Nephron progenitor cell (in vitro differentiated cells): ENCODE measurements around the gene MEIKIN.
"Not testable (repeated sequence)": the region's sequence is repeated elsewhere in the genome, so short reads cannot be mapped to it uniquely, and the experiment has no call there.

ENCODE experiments used
- DNase-seq: peaks from one replicate; pipeline ENCODE4 v3.0.0; 2021
- H3K27ac Mint-ChIP-seq: 2 replicates; pipeline ENCODE4 v1.8.0; 2021; ENCODE audit warnings: mild to moderate bottlenecking, moderate library complexity, mixed read lengths
- H3K27me3 Mint-ChIP-seq: 2 replicates; pipeline ENCODE4 v1.8.0; 2021; ENCODE audit warnings: mild to moderate bottlenecking, low read depth, mixed read lengths; ENCODE audit not compliant: poor library complexity
- H3K36me3 Mint-ChIP-seq: 2 replicates; pipeline ENCODE4 v1.8.0; 2021; ENCODE audit warnings: low read depth, mixed read lengths
- H3K4me1 Mint-ChIP-seq: 2 replicates; pipeline ENCODE4 v1.8.0; 2021; ENCODE audit warnings: mixed read lengths
- H3K4me3 Mint-ChIP-seq: 2 replicates; pipeline ENCODE4 v1.8.0; 2021; ENCODE audit warnings: mild to moderate bottlenecking, moderate library complexity, mixed read lengths
- H3K9me3 Mint-ChIP-seq: 2 replicates; pipeline ENCODE4 v1.8.0; 2021; ENCODE audit warnings: mild to moderate bottlenecking, moderate library complexity, mixed read lengths
- TF ChIP-seq, protein P1 (sequence below): fragments of 200-600 bp; sonication (generic); IDR thresholded peaks from 2 replicates; pipeline ENCODE4 v1.5.0; 2021; ENCODE audit warnings: antibody characterized with exemption

MEIKIN gene

DNA sequence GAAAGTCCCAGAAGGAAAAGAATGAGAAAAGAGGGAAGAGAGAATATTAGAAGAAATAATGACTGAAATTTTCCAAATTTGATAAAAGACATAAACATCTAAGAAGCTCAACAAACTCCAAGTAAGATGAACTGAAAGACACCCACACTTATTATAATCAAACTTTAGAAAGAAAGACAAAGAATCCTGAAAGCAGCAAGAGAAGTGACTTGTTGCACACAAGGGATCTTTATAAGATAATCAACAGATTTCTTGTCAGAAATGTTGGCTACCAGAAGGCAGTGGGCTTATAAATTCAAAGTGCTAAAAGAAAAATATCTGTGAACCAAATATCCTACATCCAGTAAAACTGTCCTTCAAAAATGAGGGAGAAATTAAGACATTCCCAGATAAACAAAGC, 99.6 kb downstream of the MEIKIN start:
- Mint-ChIP-seq H3K4me3 (no peak overlapping the region), H3K27ac (no peak overlapping the region), H3K27me3 (no peaks in the 10 kb centered on the region), H3K36me3 (no peaks in the 10 kb centered on the region), H3K4me1 (no peaks in the 10 kb centered on the region), H3K9me3 (peaks cover 78% of the 10 kb centered on the region)
- no peak for DNase-seq
- TF ChIP-seq, protein P1, sequence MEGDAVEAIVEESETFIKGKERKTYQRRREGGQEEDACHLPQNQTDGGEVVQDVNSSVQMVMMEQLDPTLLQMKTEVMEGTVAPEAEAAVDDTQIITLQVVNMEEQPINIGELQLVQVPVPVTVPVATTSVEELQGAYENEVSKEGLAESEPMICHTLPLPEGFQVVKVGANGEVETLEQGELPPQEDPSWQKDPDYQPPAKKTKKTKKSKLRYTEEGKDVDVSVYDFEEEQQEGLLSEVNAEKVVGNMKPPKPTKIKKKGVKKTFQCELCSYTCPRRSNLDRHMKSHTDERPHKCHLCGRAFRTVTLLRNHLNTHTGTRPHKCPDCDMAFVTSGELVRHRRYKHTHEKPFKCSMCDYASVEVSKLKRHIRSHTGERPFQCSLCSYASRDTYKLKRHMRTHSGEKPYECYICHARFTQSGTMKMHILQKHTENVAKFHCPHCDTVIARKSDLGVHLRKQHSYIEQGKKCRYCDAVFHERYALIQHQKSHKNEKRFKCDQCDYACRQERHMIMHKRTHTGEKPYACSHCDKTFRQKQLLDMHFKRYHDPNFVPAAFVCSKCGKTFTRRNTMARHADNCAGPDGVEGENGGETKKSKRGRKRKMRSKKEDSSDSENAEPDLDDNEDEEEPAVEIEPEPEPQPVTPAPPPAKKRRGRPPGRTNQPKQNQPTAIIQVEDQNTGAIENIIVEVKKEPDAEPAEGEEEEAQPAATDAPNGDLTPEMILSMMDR = no peak

DNA sequence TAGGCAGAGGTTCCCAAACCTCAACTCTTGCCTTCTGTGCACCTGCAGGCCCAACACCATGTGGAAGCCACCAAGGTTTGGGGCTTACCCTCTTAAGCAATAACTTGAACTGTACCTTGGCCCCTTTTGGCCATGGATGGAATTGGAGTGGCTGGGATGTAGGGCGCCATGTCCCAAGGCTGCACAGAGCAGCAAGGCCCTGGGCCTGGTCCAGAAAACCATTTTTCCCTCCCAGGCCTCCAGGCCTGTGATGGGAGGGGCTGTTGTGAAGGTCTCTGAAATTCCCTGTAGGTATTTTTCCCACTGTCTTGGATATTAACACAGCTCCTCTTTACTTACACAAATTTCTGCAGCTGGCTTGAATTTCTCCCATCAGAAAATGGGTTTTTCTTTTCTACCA, 102.5 kb downstream of the MEIKIN start:
- H3K4me1 Mint-ChIP-seq, H3K36me3 Mint-ChIP-seq, DNase-seq, H3K27me3 Mint-ChIP-seq, H3K27ac Mint-ChIP-seq, H3K4me3 Mint-ChIP-seq: not testable (repeated sequence)
- H3K9me3 Mint-ChIP-seq = peaks cover 70% of the 10 kb centered on the region

DNA sequence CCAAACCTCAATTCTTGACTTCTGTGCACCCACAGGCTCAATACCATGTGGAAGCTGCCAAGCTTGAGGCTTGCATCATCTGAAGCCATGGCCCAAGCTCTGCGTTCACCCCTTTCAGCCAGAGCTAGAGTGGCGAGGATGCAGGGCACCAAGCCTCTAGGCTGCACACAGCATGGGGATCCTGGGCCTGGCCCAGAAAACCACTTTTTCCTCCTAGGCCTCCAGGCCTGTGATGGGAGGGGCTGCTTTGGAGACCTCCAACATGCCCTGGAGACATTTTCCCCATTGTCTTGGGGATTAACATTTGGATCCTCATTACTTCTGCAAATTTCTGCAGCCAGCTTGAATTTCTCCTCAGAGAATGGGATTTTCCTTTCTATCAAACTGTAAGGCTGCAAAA, 112.8 kb downstream of the MEIKIN start:
- not testable (repeated sequence) for H3K27ac Mint-ChIP-seq, H3K4me1 Mint-ChIP-seq, H3K36me3 Mint-ChIP-seq, DNase-seq, H3K27me3 Mint-ChIP-seq, H3K4me3 Mint-ChIP-seq
- peaks cover 24% of the 10 kb centered on the region for H3K9me3 Mint-ChIP-seq

DNA sequence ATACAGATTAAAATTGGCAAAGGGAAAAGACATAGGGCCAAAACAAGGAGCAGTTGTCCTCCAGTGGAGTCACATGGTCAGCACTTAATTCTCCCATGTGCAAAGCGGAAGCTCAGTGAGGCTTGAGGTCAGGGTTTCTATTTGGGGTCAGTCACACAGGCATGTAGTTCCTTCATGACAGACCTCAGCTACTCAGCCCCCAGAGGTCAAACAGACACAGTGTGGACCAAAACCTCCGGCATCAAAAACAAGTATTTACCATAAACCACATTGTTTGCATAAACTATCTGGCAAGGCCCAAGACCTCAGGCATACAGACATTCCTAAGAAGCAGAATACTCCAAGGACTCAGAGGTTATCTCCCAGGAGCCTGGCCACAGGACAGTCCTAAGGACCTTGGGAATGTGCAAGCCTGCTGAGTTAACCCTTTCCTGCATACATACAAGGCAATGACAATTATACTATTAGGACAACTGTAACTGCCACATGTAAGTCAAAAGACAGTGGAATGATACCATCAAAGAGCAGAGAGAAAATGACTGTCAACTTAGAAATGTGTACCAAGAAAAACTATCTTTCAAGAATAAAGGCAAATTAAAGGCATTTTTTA, 120.0 kb downstream of the MEIKIN start:
- no peak overlapping the region for H3K27ac Mint-ChIP-seq
- H3K36me3 Mint-ChIP-seq = no peaks in the 10 kb centered on the region
- DNase-seq = no peak
- H3K27me3 Mint-ChIP-seq = no peaks in the 10 kb centered on the region
- TF ChIP-seq, protein P1 = no peak
- H3K4me1 Mint-ChIP-seq = no peaks in the 10 kb centered on the region
- H3K9me3 Mint-ChIP-seq = peaks cover 23% of the 10 kb centered on the region
- no peak overlapping the region for H3K4me3 Mint-ChIP-seq

DNA sequence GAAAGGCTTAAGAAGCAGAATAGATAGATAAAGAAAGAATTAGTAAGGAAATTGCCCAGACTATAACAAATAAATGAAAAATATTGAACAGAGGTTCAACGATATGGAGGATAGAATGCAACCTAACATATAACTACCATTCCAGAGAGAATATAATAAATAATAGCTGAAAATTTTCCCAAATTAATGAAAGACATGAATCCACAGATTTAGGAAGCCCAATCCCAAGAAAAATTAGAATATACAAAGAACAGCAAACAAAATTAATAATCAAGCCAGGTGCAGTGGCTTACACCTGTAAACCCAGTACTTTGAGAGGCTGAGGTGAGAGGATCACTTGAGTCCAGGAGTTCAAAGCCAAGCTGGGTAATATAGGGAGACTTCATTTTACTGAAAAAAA, 120.8 kb downstream of the MEIKIN start:
- DNase-seq = no peak
- no peaks in the 10 kb centered on the region for H3K4me1 Mint-ChIP-seq
- no peaks in the 10 kb centered on the region for H3K36me3 Mint-ChIP-seq
- peaks cover 23% of the 10 kb centered on the region for H3K9me3 Mint-ChIP-seq
- H3K4me3 Mint-ChIP-seq = no peak overlapping the region
- TF ChIP-seq, protein P1 = no peak
- no peaks in the 10 kb centered on the region for H3K27me3 Mint-ChIP-seq
- H3K27ac Mint-ChIP-seq = no peak overlapping the region

DNA sequence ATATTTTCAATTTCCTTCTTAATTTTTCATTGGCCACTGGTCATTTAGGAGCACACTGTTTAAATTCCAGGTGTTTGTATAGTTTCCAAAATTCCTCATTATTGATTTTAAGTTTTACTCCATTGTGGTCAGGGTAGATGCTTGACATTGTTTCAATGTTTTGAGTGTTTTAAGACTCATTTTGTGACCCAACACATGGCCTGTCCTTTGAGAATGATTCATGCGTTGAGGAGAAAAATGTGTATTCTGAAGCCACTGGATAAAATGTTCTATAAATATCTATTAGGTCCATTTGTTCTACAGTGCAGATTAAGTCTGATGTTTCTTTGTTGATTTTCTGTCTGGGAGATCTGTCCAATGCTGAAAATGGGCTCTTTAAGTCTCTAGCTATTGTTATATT, 124.2 kb downstream of the MEIKIN start:
- TF ChIP-seq, protein P1 = no peak
- no peak overlapping the region for H3K27ac Mint-ChIP-seq
- no peaks in the 10 kb centered on the region for H3K4me1 Mint-ChIP-seq
- peaks cover 19% of the 10 kb centered on the region for H3K9me3 Mint-ChIP-seq
- no peak overlapping the region for H3K4me3 Mint-ChIP-seq
- no peaks in the 10 kb centered on the region for H3K36me3 Mint-ChIP-seq
- no peaks in the 10 kb centered on the region for H3K27me3 Mint-ChIP-seq
- DNase-seq = no peak

DNA sequence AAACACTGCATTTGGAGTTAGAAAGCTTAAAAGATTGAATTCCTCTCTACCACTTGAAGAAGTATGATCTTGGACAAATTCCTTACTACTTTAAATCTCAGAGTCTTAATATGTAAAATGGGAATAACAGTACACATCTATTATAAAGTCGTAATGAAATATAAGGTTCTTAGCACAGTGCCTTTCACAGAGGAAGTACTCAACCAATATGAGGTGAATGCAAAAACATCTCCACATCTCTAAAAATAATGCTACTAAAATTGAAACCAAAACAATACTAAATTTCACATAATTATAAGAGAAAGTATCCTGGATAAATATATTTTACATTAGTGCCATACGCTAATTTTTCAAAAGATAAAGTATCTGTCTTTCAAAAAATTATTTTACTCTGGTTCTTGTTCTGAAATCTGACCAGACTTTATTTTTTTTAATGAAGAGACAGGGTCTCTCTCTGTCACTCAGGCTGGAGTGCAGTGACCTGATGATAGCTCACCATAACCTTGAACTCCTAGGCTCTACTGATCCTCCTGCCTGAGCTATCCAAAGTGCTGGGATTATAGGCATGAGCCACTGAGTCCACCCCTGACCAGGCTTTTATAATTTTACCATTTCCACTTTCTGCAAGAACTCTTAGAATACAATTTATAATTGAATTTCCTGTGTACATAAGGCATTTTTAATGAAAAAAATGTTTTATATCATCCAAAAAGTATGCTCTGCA, 127.3 kb downstream of the MEIKIN start:
- DNase-seq = no peak
- H3K27ac Mint-ChIP-seq = no peak overlapping the region
- no peak overlapping the region for H3K4me3 Mint-ChIP-seq
- no peaks in the 10 kb centered on the region for H3K4me1 Mint-ChIP-seq
- H3K27me3 Mint-ChIP-seq = no peaks in the 10 kb centered on the region
- no peaks in the 10 kb centered on the region for H3K36me3 Mint-ChIP-seq
- TF ChIP-seq, protein P1 = no peak
- H3K9me3 Mint-ChIP-seq = no peaks in the 10 kb centered on the region
